Loucy (cell line): ENCODE results near the gene CLPTM1.

Source experiments
- H2AFZ ChIP-seq: fragments of 200-600 bp; sonication (generic); 2 replicates; pipeline ENCODE4 v1.6.0; 2016; ENCODE audit warnings: antibody characterized with exemption, mild to moderate bottlenecking, low read length, moderate library complexity
- H3F3A ChIP-seq: fragments of 200-600 bp; 2 replicates; pipeline ENCODE4 v1.6.0; 2016; ENCODE audit warnings: antibody characterized with exemption, low read depth, mild to moderate bottlenecking
- H3K27me3 ChIP-seq: fragments of 200-600 bp; sonication (generic); 2 replicates; pipeline ENCODE4 v1.6.1; 2014; ENCODE audit warnings: low read length, mild to moderate bottlenecking; ENCODE audit not compliant: insufficient read depth, poor library complexity, severe bottlenecking
- H3K36me3 ChIP-seq: fragments of 200-600 bp; sonication (generic); 2 replicates; pipeline ENCODE4 v1.6.1; 2016; ENCODE audit warnings: low read length; ENCODE audit not compliant: insufficient read depth
- H3K4me1 ChIP-seq: fragments of 200-600 bp; sonication (generic); 2 replicates; pipeline ENCODE4 v1.5.1; 2014; ENCODE audit warnings: low read length, mild to moderate bottlenecking; ENCODE audit not compliant: insufficient read depth, poor library complexity, severe bottlenecking
- H3K4me2 ChIP-seq: fragments of 200-600 bp; sonication (generic); 2 replicates; pipeline ENCODE4 v1.6.0; 2014; ENCODE audit warnings: antibody characterized with exemption, low read length, low read depth, mild to moderate bottlenecking; ENCODE audit not compliant: poor library complexity, severe bottlenecking
- H3K4me3 ChIP-seq: fragments of 200-600 bp; sonication (generic); 2 replicates; pipeline ENCODE4 v1.5.1; 2014; ENCODE audit warnings: low read length, mild to moderate bottlenecking, mixed read lengths; ENCODE audit not compliant: poor library complexity, severe bottlenecking
- H3K79me2 ChIP-seq: fragments of 200-600 bp; sonication (generic); 2 replicates; pipeline ENCODE4 v1.6.1; 2014; ENCODE audit warnings: low read length; ENCODE audit not compliant: insufficient read depth
- H3K9ac ChIP-seq: fragments of 200-600 bp; sonication (generic); 2 replicates; pipeline ENCODE4 v1.6.0; 2014; ENCODE audit warnings: mild to moderate bottlenecking, low read depth, low read length, moderate library complexity; ENCODE audit not compliant: poor library complexity, severe bottlenecking
- H3K9me2 ChIP-seq: fragments of 200-600 bp; sonication (generic); replicated peaks from 2 replicates; pipeline ENCODE4 v1.6.1; 2016; ENCODE audit warnings: low read depth, low read length, mixed read lengths
- H3K9me3 ChIP-seq: fragments of 200-600 bp; sonication (generic); 2 replicates; pipeline ENCODE4 v1.6.1; 2014; ENCODE audit warnings: mild to moderate bottlenecking, antibody characterized with exemption, low read length, low read depth; ENCODE audit not compliant: insufficient read depth
- H4K20me1 ChIP-seq: fragments of 200-600 bp; sonication (generic); 2 replicates; pipeline ENCODE4 v1.6.0; 2014; ENCODE audit warnings: antibody characterized with exemption, low read length, mild to moderate bottlenecking; ENCODE audit not compliant: insufficient read depth, poor library complexity, severe bottlenecking
- CTCF ChIP-seq: fragments of 200-600 bp; sonication (generic); conservative IDR thresholded peaks from 2 replicates; pipeline ENCODE4 v1.5.1; 2014; ENCODE audit warnings: mild to moderate bottlenecking, antibody characterized with exemption, low read length
- EZH2phosphoT487 ChIP-seq: fragments of 200-600 bp; IDR thresholded peaks from 2 replicates; pipeline ENCODE4 v1.6.1; 2018; ENCODE audit warnings: antibody characterized with exemption, mild to moderate bottlenecking, moderate library complexity, borderline replicate concordance

The CLPTM1 gene

DNA sequence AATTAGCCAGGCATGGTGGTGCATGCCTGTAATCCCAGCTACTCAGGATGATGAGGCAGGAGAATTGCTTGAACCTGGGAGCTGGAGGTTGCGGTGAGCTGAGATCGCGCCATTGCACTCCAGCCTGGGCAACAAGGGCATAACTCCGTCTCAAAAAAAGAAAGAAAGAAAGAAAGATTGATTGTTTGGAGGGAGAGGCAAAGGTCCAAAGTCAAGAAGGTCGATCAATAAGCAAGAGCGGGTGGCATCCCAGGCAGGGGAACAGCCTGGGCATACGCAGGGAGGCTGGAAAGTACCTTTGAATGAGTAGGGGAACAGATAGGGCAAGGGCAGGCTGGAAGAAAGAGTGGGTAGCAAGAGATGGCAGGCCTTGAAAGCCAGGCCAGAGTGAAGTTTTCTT, 25.1 kb upstream of the CLPTM1 start:
- Histone ChIP-seq H3K27me3 (no peaks in the 10 kb centered on the region), H3K36me3 (no peaks in the 10 kb centered on the region), H3K79me2 (no peaks in the 10 kb centered on the region), H3K9me3 (no peaks in the 10 kb centered on the region), H2AFZ (no peak overlapping the region), H3K9me2 (no peaks in the 10 kb centered on the region), H3K4me2 (no peak overlapping the region), H3F3A (no peaks in the 10 kb centered on the region), H3K4me3 (no peak overlapping the region), H3K9ac (no peak overlapping the region), H3K4me1 (no peaks in the 10 kb centered on the region), H4K20me1 (no peaks in the 10 kb centered on the region)
- TF ChIP-seq CTCF (no peak), EZH2phosphoT487 (no peak)

- H3K9me3 ChIP-seq, result no peaks in the 10 kb centered on the region
- H3F3A ChIP-seq, result no peaks in the 10 kb centered on the region
- H3K4me3 ChIP-seq, result no peak overlapping the region
- H4K20me1 ChIP-seq, result no peaks in the 10 kb centered on the region
- H3K27me3 ChIP-seq, result no peaks in the 10 kb centered on the region
- TF ChIP-seq EZH2phosphoT487 (no peak), CTCF (no peak)
- H3K4me1 ChIP-seq, result no peaks in the 10 kb centered on the region
- H2AFZ ChIP-seq, result no peak overlapping the region
- H3K9ac ChIP-seq, result no peak overlapping the region
- no peaks in the 10 kb centered on the region for H3K36me3 ChIP-seq
- no peak overlapping the region for H3K4me2 ChIP-seq
- H3K79me2 ChIP-seq, result no peaks in the 10 kb centered on the region
- H3K9me2 ChIP-seq, result no peaks in the 10 kb centered on the region
Measured at GRCh38 chr19:44931541-44931940, 23.6 kb upstream of the CLPTM1 start.

DNA sequence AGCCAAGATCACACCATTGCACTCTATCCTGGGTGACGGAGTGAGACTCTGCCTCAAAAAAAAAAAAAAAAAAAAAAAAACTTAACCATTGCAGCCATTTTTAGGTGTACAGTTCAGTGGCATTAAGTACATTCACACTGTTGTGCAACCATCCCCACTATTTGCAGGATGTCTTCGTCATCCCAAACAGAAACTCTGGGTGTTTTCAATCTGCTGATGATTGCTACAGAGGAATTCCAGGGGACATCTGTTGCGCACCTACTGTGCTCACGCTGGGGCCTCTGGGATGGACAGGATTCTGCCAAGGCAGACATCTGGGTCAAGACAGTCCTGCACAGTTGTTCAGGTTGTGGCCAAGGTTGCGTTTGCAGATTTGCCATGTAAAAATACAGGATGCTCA, 15.5 kb upstream of the CLPTM1 start:
- Histone ChIP-seq H3K4me1 (no peaks in the 10 kb centered on the region), H3K4me3 (no peak overlapping the region)

More for the DNA sequence above, 15.5 kb upstream of the CLPTM1 start:
- no peak for TF ChIP-seq EZH2phosphoT487
- no peak for TF ChIP-seq CTCF
- H4K20me1 ChIP-seq, result no peaks in the 10 kb centered on the region
- no peaks in the 10 kb centered on the region for H3K79me2 ChIP-seq
- H3K9ac ChIP-seq, result no peak overlapping the region
- no peak overlapping the region for H3K4me2 ChIP-seq
- H3K36me3 ChIP-seq, result no peaks in the 10 kb centered on the region
- H3K9me2 ChIP-seq, result no peaks in the 10 kb centered on the region
- no peak overlapping the region for H2AFZ ChIP-seq
- no peaks in the 10 kb centered on the region for H3F3A ChIP-seq
- H3K9me3 ChIP-seq, result no peaks in the 10 kb centered on the region
- no peaks in the 10 kb centered on the region for H3K27me3 ChIP-seq
